ENCODE data around the gene MOSMO.
A peak's percentile ranks its signal among the peaks of the same experiment; 100 is the strongest.
"Not testable (repeated sequence)": the region's sequence is repeated elsewhere in the genome, so short reads cannot be mapped to it uniquely, and the experiment has no call there.

The MOSMO gene

DNA sequence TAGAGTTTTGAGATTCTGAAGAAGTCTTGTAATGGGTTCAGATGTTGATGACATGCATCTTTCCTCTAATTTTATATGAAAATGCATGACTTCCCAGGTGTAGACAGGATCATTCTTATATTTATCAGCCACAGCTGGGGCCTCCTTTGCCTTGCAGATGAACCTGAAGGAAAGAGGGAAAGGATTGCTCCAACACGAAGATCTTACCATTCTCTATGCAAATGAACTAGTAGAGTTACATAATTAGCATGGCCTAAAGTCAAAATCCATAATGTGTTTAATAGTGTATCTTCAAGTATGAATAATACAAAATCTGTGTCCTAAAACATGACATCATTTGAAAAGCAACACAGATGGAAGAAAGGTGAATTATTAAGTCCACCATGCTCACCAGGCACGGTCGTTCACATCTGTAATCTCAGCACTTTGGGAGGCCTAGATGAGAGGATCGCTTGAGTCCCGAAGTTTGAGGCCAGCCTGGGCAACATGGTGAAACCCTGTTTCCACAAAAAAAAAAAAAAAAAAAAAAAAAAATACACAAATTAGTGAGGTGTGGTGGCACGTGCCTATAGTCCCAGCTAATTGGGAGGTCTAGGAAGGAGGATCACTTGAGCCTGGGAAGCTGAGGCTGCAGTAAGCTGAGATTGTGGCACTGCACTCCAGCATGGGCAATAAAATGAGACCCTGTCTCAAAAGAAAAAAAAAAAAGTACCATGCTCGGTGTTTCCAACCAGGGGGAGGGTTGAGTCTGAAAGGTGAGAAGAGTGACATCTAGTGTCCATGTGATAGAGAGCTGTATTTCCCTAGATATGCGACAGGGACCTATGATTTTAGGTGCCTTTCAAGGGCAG, 90.7 kb downstream of the MOSMO start:
- Mint-ChIP-seq H3K4me3 (no peak overlapping the region), H3K27ac (no peak overlapping the region), H3K36me3 (ENCODE audit: low read depth) (no peaks in the 10 kb centered on the region), H3K4me1 (no peaks in the 10 kb centered on the region), H3K9me3 (no peaks in the 10 kb centered on the region), H3K27me3 (ENCODE audit: low read depth) (no peaks in the 10 kb centered on the region)
- TF ChIP-seq, protein P1, sequence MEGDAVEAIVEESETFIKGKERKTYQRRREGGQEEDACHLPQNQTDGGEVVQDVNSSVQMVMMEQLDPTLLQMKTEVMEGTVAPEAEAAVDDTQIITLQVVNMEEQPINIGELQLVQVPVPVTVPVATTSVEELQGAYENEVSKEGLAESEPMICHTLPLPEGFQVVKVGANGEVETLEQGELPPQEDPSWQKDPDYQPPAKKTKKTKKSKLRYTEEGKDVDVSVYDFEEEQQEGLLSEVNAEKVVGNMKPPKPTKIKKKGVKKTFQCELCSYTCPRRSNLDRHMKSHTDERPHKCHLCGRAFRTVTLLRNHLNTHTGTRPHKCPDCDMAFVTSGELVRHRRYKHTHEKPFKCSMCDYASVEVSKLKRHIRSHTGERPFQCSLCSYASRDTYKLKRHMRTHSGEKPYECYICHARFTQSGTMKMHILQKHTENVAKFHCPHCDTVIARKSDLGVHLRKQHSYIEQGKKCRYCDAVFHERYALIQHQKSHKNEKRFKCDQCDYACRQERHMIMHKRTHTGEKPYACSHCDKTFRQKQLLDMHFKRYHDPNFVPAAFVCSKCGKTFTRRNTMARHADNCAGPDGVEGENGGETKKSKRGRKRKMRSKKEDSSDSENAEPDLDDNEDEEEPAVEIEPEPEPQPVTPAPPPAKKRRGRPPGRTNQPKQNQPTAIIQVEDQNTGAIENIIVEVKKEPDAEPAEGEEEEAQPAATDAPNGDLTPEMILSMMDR (IDR thresholded peaks at IDR 0.05; ENCODE audit: unreplicated experiment in 3 of 3) = peak; percentile 56 to 60 (median 59)

DNA sequence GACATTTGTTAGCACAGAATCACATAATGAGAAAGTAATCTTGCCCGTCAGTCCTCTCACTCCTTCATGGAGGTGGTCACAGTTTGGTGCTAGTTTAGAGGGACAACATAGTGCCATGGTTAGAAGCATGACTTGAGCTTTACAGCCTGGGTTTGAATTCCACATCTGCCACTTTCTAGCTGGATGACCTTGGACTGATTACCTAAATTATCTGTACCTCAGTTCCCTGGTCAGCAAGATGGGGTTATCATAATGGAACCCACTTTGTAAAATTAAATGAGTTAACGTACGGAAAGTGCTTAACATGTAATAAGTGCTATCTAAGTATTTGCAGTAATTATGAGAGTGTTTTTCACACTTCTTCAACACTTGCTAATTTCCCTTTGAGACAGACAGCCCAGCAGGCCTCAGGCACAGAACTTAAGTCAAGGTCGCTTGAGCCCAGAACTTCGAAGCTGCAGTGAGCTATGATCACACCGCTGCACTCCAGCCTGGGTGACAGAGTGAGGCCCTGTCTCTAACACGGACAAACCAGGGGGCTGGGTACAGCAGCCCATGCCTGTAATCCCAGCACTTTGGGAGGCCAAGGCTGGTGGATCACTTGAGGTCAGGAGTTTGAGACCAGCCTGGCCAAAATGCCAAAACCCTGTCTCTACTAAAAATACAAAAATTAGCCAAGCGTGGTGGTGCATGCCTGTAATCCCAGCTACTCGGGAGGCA, 91.5 kb downstream of the MOSMO start:
- Mint-ChIP-seq H3K27ac (no peak overlapping the region), H3K9me3 (no peaks in the 10 kb centered on the region)

DNA sequence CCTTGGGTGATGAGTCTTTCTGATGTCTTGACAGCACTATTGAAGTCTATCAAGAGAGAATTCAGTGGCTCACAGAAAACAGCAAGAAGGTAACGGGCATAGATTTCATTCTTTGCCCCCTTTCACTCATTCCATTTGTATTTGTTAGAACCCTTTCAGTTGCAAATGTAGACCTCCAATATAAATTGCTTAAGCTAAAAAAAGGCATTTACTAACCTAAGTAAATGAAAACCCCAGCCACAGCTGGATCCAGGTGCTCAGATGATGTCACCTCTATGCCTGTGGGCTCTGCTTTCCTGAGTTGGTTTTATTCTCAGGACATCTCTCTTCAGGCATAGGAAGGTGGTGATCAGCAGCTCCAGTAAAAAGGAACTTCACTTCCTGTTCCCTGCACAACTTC, 95.5 kb downstream of the MOSMO start:
- no peak overlapping the region for H3K27ac Mint-ChIP-seq
- H3K9me3 Mint-ChIP-seq = no peaks in the 10 kb centered on the region
- no peak overlapping the region for H3K4me3 Mint-ChIP-seq
- H3K4me1 Mint-ChIP-seq = no peaks in the 10 kb centered on the region
- no peaks in the 10 kb centered on the region for H3K36me3 Mint-ChIP-seq (ENCODE audit: low read depth)
- TF ChIP-seq, protein P1 (IDR thresholded peaks at IDR 0.05; ENCODE audit: unreplicated experiment in 3 of 3) = no peak
- peaks cover 16% of the 10 kb centered on the region for H3K27me3 Mint-ChIP-seq (ENCODE audit: low read depth)

More for the DNA sequence above, 91.5 kb downstream of the MOSMO start:
- Mint-ChIP-seq H3K4me1 (no peaks in the 10 kb centered on the region), H3K36me3 (ENCODE audit: low read depth) (no peaks in the 10 kb centered on the region), H3K27me3 (ENCODE audit: low read depth) (no peaks in the 10 kb centered on the region), H3K4me3 (no peak overlapping the region)
- TF ChIP-seq, protein P1 (IDR thresholded peaks at IDR 0.05; ENCODE audit: unreplicated experiment in 3 of 3) = peak in 1 of 3 experiments; percentile 23

DNA sequence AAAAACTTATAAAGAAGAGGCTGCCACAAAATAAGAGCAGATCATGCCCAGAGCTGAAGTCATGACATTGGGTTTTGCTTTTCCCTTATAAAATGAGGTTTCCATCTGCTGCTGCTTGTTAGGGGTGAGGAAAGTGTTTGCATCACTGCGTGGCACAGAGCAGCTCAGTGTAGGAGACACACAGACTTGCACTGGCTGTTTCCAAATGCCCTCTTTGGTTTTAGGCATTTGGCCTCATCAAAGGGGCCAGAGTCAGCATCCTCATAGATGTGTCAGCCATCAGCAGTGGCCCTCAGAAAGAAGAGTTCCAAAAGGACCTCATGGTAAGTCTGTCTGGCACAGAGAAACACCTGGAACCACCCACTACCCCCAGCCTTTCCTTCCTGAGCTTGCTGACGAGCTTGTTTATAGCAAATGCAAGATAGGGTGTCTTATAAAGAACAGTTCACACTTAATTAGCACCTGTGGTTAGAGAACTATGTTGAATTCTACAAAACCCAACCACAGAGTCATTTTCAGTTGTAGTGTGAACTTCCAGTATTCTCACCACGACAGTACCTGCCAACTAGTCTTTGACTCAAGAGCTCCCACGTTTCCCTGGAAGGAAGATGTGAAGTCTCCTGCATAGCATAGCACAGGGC, 101.5 kb downstream of the MOSMO start:
- H3K36me3 Mint-ChIP-seq (ENCODE audit: low read depth) = no peaks in the 10 kb centered on the region
- H3K4me3 Mint-ChIP-seq = no peak overlapping the region
- peaks cover 32% of the 10 kb centered on the region for H3K27me3 Mint-ChIP-seq (ENCODE audit: low read depth)
- no peak overlapping the region for H3K27ac Mint-ChIP-seq
- H3K9me3 Mint-ChIP-seq = no peaks in the 10 kb centered on the region
- TF ChIP-seq, protein P1 (IDR thresholded peaks at IDR 0.05; ENCODE audit: unreplicated experiment in 3 of 3) = no peak
- no peaks in the 10 kb centered on the region for H3K4me1 Mint-ChIP-seq

DNA sequence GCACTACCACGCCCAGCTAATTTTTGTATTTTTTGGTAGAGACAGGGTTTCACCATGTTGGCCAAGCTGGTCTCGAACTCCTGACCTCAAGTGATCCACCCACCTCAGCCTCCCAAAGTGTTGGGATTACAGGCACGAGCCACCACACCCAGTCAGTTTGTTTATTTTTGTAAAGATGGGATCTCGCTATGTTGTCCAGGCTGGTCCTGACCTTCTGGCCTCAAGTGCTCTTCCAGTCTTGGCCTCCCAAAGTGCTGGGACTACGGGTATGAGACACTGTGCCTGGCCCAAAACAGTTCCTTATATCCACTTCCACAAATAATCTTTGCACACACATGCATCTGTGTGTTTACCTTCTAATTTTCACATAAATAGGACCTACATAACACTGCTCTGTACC, 103.7 kb downstream of the MOSMO start:
- not testable (repeated sequence) for H3K27ac Mint-ChIP-seq; H3K4me3 Mint-ChIP-seq; H3K36me3 Mint-ChIP-seq (ENCODE audit: low read depth); H3K9me3 Mint-ChIP-seq; H3K4me1 Mint-ChIP-seq
- peaks cover 34% of the 10 kb centered on the region for H3K27me3 Mint-ChIP-seq (ENCODE audit: low read depth)

DNA sequence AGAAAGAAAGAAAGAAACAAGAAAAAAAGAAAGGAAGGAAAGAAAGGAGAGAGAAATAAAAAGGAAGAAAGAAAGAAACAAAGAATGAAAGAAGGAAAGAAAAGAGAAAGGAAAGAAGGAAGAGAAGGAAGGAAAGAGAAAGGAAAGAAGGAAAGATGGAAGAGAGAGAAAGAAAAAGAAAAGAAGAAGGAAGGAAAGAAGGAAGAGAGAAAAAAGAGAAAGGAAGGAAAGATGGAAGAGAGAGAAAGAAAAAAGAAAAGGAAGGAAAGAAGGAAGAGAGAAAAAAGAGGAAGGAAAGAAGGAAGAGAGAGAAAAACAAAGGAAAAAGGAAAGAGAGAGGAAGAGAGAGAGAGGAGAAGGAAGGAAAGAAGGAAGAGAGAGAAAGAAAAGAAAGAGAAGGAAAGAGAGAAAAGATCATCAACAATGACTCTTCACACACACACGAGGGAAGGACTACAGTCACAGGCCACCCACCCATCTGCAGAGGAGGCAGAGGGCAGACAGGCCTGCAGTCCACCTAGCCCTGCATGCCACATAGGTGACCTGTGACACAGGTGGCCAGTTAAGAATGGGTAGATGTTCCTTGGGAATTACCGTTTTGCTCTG, 108.3 kb downstream of the MOSMO start:
- no peaks in the 10 kb centered on the region for H3K9me3 Mint-ChIP-seq
- TF ChIP-seq, protein P1 (IDR thresholded peaks at IDR 0.05; ENCODE audit: unreplicated experiment in 3 of 3) = no peak
- no peaks in the 10 kb centered on the region for H3K36me3 Mint-ChIP-seq (ENCODE audit: low read depth)
- H3K27me3 Mint-ChIP-seq (ENCODE audit: low read depth) = peaks cover 8% of the 10 kb centered on the region
- no peak overlapping the region for H3K27ac Mint-ChIP-seq
- H3K4me1 Mint-ChIP-seq = no peaks in the 10 kb centered on the region
- no peak overlapping the region for H3K4me3 Mint-ChIP-seq
